GM18507 (cell line): ENCODE data around the gene SERPINE3.

Experiments used
- DNase-seq: peaks from one replicate; pipeline ENCODE4 v3.0.0; 2011; ENCODE audit warnings: low read depth; ENCODE audit not compliant: insufficient read length; ENCODE audit errors: extremely low spot score
- FAIRE-seq: peaks from 2 replicates; lab custom pipeline; 2011; peaks lifted over from hg19 to GRCh38; lab: Jason Lieb, UNC

Gene SERPINE3

DNA sequence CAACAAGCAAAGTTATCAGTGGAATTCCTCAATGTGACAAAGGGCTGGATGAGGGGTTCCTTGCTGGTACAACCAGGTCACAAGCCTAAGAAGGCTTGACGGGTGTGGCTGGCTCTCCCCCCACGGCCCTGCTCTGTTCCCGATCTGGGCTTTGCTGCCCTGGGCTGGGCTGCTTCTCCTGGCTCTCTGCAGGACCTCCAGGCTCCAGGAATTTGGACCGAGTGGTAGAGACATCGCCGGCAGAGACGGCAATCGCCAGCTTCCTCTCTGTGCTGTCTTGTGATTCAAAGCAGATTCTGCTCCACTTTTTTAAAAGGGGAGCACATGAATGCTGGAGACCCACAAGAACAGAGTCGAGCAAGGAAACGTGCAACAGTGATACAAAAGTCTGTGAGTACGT is at the start of gene SERPINE3:
Gene SERPINE3 (plus strand): TSS at position 338 of the 400 bp plus-strand sequence. CDS start 1,401 bp downstream, outside the sequence.
- DNase-seq (no peak), FAIRE-seq (no peak)

DNA sequence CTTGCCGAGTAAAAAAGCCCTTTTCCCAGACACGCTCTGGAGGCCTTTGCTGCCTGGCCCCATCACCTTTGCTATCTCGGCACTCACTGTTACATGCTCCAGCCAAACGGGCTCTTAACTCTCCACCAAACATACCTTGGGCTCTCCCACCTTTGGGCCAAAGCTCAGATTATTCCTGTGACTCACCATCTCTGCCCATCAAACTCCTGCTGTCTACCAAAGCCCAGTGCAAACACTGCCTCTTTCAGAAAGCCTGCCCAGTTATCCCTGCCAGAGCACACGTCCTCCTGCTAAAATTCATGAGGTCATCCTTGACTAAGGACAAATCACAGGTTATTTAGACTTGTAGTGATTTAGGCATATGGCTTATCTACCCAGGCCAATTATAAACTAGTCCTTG is 48.1 kb upstream of the SERPINE3 start:
- FAIRE-seq = no peak
- no peak for DNase-seq

DNA sequence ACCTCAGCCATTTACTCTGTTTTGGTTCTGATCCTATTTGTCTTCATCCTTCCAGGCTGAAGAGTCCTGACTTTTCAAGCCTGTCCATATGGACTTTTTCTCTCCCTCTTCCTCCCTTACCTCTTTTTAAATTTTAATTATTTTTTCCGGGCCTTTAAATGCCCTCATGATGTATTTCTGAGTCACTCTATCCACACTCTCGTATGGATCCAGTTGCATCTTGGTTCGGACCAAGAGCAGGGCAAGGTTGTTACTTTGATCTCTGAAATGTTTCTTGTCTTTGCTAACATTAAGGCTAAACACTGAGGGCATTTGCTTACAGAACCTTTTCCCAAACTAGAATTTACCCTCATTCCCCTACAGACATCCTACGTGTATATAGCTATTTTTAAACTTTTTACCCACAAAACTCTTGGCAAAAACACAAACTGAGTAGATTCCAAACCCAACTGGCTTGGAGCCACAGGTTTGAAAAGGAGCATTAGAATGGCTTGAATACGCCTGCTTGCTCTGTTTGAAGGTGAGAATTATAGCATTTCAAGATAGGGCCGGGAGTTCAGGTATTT is 47.4 kb upstream of the SERPINE3 start:
- FAIRE-seq (no peak), DNase-seq (no peak)

DNA sequence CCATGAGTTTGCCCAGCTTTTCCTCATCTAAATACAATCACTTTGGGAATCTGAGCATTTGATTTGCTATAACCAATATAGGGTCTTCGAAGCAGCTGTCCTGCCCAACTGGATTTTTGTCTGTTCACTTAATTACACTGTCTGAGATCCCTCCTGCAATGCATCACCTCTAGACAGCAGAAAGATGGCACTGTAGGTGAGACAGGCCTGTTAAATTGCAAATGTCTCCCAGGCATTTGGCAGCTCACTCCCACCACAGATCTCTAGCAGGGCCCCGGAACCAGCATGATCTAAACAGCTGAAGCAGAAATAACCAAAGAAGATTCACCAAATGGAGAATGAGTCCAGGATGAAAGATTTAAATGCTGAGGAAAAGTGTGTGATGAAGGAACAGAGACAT is 41.9 kb upstream of the SERPINE3 start:
- no peak for DNase-seq
- no peak for FAIRE-seq

DNA sequence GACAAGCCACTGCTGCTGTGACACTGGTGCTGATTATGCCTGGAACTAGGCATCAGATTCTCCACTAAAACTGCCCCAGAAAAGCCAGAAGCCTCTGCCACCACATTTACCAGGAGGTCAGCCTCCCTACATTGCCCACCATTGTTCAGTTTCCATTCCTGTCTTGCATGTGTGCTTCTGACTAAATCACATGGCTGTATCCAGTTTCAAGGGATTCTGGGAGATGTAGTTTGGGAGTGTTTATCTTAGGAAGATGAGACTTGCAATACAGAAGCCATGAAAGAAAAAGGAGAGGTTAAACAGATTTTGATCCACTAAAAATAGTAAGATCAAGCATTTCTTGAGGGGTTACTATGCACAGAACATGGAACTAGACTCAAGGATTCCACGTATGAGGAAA is 40.7 kb upstream of the SERPINE3 start:
- FAIRE-seq = no peak
- DNase-seq = no peak

DNA sequence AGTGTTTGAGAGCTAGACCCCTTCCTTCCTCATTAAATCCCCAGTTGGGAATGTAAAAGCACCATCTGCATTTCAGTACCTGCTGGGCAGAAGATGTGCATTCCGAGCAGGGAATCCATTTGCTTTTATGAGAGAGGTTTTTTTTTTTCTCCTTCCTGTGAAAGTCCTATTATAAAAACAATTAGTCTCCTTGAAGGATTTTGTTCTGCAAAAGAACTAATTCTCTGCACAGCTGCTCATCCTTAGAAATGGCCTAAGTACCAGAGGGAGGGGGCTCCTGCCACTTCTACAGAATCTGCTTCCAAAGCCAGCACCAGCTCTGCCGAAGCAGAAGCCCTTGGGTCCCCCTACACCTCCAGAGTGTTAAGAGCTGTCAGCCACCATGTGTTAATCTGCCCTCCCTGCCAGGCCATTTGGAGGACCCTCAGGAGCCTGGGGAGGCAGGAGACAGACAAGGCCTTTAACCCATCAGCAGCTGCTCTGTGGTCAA is 36.4 kb upstream of the SERPINE3 start:
- DNase-seq (no peak), FAIRE-seq (no peak)

DNA sequence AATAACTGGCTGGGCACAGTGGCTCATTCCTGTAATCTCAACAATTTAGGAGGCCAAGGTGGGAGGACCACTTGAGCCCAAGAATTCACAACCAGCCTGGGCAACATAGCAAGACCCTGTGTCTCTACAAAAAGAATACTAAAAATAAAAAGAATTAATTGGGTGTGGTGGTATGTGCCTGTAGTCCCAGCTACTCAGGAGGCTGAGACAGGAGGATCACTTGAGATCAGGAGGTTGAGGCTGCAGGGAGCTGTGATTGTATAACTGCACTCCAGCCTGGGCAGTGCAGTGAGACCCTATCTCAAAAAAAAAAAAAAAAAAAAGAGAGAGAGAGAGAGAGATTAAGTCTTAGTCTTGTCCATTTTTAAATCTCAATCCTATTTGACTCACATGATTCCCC is 35.6 kb upstream of the SERPINE3 start:
- FAIRE-seq (no peak), DNase-seq (no peak)

DNA sequence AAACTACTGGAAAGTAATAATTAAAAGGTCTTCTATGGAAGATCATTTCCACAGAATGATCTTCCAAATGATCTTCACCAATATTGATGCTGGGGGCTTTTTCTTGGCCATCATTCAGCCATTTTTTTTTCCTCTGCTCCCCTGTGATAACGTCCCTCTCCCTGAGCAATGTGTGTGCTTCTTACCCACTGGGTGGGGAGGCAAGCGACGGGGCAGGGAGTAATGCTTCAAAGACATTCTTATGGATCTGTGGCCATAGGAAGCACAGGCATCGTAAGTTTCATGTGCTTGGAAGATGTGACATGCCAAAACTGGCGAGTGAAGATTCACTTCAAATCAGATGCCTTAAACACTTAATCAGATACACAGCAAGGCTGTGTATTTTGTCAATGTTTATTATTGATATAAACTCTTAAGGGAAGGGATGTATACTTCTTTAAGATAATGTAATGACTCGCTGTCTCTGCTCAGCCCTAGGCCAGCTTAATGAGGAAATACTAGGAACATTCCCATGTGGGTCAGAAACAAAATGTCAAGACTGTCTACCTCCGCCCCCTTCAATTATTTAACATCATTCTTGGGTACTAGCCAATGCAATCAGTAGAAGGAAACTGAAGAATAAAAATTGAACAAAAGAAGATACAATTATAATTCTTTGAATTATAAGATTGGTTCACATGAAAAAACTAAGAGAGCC is 34.1 kb upstream of the SERPINE3 start:
- no peak for DNase-seq
- no peak for FAIRE-seq

DNA sequence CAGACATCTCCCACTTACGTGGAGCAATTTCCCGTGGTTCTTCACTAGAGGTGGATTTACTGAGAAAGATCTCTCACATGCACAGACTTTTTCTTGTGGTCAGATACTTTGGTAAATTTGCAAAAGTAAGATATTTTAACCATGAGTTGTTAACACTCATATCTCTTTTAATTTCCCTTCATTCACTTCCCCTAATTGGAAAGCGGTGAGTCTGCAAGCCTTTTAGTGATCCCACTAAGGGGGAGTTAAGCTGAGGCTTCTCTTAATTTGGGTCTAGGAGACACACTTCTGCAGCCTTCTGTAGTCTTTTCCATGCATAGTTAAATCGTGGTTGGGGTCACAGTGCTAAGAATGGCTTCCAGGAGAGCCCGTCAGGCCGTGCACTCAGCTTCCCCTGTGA is 30.7 kb upstream of the SERPINE3 start:
- FAIRE-seq (no peak), DNase-seq (no peak)

DNA sequence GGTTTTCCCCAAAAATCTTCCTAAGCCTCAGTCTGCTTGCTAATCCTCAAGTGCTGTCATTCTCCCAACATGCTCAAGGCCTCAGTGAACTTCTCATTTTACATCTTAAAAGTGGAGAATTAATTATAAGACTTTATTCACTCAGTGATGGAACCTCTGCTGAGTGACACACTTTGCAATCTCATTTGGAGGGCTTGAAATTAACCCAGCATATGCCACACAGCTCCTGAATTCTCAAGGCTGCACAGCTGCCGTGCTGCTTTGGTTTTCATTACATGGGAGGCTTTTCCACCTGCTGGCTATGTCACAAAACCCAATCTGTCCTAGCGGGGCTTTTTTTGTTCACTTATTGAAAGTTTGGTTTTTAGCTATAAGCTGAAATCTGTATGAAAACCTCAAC is 28.3 kb upstream of the SERPINE3 start:
- FAIRE-seq = no peak
- DNase-seq = no peak

DNA sequence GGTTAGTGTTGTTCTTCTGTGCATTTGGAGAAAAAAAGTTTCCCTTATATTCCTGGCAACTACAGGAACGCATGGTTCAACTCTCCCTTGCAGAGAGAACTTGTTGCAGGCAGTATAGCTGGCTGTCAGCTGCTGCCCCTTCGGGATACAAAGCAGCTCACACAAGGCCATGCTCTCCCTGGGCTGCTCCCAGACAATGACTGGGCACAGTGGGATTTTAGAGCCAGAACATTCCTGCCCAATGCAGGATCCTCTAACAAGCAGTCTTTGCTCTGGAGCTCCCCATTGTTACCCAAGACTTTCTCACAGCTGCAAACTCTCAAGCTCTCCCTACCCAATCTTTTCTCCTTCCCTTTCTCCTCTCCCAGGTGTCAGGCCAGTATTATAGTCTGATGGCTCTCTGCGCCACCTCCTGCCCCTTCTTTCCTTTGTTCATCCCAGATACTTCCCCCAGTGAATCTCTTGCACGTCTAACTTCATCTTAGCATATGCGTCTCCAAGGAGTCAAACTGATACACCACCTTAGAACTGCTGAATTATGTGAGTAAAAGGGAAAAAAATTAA is 27.5 kb upstream of the SERPINE3 start:
- no peak for FAIRE-seq

DNA sequence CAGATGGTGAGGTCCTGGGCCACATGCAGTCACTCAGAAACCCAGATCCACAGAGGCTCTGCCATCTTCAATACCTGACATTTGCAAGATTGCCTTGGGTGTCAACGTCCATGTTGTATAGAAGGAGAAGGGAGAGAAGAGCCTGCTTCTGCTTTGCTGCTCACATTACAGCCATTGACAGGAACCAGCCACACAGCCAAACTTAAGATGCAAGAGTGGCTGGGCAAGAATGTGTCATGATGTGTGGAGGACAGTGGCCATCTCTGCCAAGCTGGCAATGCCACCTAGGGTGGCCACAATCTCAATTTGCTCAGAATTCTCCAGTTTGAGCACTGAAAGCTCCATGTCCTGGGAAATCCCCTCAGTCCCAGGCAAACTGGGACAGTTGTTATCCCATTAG is 25.9 kb upstream of the SERPINE3 start:
- FAIRE-seq (no peak), DNase-seq (no peak)

More for the DNA sequence above, 27.5 kb upstream of the SERPINE3 start:
- no peak for DNase-seq

DNA sequence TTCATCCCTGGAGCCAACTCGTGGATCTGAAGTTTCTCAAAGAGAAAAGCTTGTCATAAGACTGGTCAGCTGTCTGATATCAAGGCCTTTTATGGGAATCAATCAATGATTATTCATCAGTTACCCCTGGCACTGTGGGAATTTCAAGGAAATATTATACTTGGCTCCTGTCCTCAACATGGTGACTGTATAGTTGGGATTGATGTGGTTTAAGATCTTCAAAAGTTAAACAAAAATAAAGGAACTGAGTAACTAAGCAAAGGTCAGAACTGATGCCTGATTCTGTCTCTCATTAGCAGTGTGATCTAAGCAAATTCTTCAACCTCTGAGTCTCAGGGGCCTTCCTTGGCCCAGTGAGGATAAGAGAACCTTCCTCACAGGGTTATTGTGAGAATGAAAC is 22.2 kb upstream of the SERPINE3 start:
- no peak for DNase-seq
- FAIRE-seq = no peak

DNA sequence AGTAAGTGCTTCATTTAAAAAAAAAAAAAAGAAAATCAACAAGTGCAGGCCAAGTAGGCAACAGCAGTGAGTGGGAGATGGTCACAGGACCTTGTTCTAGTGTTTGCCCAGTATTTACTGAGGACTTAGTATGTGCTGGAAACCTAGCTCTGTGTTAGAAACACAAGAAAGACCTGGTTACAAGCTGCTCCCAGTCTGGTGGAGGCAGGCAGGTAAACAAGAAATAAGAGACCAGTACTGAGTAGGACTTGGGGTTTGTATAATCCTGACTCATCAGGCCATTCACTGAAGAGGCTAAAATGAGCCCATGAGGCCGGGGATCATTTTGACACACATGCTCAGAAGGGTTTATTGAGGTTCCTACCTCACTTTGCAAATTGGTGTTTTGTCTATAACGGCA is 21.5 kb upstream of the SERPINE3 start:
- no peak for FAIRE-seq
- no peak for DNase-seq

DNA sequence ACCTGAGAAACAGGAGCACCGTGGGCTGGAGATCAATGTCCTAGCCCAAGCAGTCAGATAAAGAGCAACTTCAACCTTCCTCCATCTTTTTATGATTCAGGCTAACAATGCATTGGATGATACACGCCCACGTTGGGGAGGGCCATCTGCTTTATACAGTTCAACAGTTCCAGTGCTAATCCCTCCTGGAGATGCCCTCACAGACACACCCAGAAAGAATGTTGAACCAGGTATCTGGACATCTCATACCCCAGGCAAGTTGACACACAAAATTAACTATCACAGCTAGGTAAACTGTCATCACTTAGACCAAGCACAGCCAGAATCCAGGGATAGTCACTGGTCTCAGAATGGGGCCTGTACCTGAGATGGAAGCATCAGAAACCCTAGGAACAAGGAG is 20.6 kb upstream of the SERPINE3 start:
- FAIRE-seq = no peak
- DNase-seq = no peak

DNA sequence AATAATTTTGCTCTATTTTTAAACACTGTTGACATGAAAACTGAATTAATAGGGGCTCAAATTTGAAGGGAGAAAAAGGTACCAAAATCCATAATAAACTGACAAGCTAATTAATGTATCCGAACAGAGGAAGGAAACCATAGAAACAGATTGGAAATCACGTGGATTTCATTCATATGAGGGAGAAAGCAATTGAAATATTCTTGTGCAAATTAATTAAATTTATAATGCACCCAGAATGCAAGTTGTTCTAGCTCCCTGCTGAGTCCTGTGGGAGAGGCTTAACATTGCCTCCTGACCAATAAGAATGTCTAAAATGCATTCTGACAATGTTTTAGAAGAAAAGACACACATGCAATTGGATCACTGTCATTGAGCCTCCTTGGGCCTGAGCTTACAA is 17.7 kb upstream of the SERPINE3 start:
- no peak for DNase-seq
- FAIRE-seq = no peak

DNA sequence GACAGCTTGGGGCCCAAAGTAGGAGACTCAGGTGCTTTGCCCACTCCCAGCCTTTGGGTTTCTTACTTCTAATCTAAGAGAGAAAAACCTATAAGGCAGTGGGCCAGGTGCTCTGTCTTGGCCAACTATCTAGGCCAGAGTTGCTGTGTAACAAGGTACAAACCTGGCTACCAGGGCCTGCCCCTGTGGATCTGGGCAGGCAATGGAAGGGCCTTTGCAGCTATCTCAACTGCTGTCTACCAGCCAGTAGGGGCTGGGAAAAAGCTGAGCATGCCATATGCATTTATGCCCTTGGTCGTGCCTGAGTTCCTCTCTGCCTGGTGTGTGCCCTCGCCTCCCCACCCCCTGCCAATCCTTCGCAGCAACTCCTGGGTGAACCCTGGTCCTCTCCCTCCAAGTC is 16.7 kb upstream of the SERPINE3 start:
- no peak for DNase-seq
- FAIRE-seq = no peak

DNA sequence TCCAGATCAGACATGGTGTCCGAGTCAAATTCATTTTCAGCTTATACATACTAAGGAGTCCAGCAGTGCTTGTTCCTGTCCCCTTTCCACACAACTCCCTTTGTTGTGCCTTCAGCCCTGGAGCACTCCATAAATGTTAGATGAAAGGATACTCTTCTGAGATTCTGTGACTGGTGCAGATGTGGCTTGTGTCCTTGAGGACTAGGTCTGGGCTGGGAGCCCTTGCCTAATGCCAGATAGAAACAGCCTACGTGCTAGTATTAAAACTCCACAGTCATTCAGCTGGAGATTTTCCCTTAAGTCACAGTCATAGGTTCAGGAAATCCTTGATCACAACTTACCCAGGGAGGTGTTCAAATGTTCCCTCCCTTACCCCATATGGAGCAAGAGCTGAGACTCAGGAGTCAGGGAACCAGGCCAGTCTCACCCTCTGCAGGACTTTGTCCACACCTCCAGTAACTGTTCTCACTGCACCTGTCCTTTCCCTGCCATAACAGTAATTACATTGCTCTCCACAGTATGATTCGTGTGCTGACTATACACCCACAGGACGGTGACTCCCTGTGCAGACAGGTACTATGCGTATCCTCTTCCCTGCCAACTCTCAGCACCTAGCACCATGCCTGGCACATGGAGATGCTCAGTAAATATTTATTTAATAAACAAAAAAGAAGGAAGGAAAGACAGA is 15.5 kb upstream of the SERPINE3 start:
- FAIRE-seq (no peak), DNase-seq (no peak)

DNA sequence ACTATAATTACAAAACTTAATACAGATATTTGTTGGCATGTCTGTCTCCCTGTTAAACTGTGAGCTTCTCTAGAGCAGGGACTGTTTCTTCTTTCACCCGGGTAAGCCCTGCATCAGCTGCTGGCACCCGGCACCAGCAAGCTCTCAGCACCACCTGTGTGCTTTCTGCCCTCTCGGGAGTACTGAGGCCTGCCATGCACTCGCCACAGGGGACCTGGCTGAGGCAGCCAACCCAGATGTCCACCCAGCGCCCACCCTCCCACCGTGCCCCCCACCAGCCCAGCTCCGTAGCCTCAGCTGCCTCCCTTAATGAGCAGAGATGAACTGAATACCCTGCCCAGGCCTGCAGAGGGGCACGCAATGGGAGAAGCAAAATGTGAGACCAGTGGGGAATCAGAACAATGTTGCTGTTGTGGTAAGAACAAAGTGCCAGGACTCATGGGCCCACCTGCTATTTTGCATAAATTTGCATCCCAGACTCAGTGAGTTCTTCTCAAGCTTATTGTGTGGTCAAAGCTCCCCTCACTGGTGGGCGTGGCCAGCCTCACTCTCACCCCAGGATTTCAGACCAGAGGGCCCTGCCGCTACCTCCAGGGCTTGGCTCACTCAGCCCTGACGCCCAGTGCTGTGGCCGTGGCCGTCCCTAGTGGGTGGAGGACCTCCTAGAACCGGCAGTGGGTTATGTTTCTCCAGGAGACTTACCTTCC is 14.6 kb upstream of the SERPINE3 start:
- FAIRE-seq (peak; percentile 12), DNase-seq (no peak)

DNA sequence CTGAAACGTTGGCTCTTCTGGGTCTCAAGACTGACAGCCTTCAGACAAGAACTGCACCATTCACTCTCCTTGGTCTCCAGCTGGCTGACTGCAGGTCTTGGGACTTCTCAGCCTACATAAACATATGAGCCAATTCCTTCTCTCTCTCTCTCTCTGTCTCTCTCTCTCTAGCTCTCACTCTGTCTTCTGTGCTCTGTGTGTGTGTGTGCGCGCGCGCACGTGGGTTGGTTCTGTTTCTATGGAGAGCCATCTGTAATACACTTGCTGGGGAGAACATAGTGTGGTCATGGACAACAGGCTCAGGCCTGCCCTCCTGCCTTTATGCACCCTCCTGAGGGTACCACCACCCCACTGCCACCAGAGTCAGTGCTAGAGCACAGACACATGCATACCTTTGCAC is 13.7 kb upstream of the SERPINE3 start:
- no peak for DNase-seq
- FAIRE-seq = no peak
